ENCODE data around the gene CELA3B.
"Not testable (repeated sequence)": the region's sequence is repeated elsewhere in the genome, so short reads cannot be mapped to it uniquely, and the experiment has no call there.

CELA3B gene

DNA sequence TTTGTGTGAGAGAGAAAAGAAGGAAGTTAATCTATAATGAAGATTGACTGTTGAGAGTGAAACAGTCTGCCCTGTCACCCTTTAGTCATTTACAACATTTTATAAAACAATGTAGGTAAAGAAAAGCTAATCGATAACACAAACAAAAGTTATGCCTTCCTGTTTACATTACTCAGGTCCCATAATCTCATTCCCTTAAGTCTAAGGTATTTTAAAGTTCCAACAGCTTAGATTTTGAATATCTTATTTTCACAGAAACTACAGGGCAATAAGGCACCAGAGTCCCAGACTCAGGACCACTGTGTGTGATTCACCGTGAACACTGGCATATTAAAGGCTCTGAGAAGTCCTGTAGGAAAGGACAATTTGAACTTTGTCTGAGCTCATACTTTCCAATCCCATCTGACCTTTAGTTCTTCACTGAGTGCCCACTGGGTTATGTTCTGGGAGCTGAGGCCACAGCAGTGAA, 3.8 kb upstream of the CELA3B start:
- H3K79me2 ChIP-seq; H3K9ac ChIP-seq; H3K27me3 ChIP-seq (ENCODE audit: control insufficient read depth, insufficient read depth, low read length); H3K4me2 ChIP-seq (ENCODE audit: low read length); H3K4me1 ChIP-seq; H3K27ac ChIP-seq; H3K4me3 ChIP-seq (ENCODE audit: low read depth, low read length); H3K36me3 ChIP-seq (ENCODE audit: control insufficient read depth, insufficient read depth, low read length); H2AFZ ChIP-seq; H3K9me3 ChIP-seq (ENCODE audit: control insufficient read depth, low read length): not testable (repeated sequence)

- not testable (repeated sequence) for H3K4me1 ChIP-seq; H3K4me2 ChIP-seq (ENCODE audit: low read length); H3K27me3 ChIP-seq (ENCODE audit: control insufficient read depth, insufficient read depth, low read length); H2AFZ ChIP-seq; H3K27ac ChIP-seq; H3K9me3 ChIP-seq (ENCODE audit: control insufficient read depth, low read length); H3K79me2 ChIP-seq; H3K9ac ChIP-seq; H3K36me3 ChIP-seq (ENCODE audit: control insufficient read depth, insufficient read depth, low read length); H3K4me3 ChIP-seq (ENCODE audit: low read depth, low read length)
These were observed 2.9 kb upstream of the CELA3B start for GRCh38 chr1:21973948-21974347.

GRCh38 chr1:21974699-21975098, 2.1 kb upstream of the CELA3B start:
- not testable (repeated sequence) for H3K4me1 ChIP-seq; H3K36me3 ChIP-seq (ENCODE audit: control insufficient read depth, insufficient read depth, low read length); H3K9ac ChIP-seq; H3K4me2 ChIP-seq (ENCODE audit: low read length); H2AFZ ChIP-seq; H3K27ac ChIP-seq; H3K27me3 ChIP-seq (ENCODE audit: control insufficient read depth, insufficient read depth, low read length); H3K4me3 ChIP-seq (ENCODE audit: low read depth, low read length); H3K9me3 ChIP-seq (ENCODE audit: control insufficient read depth, low read length); H3K79me2 ChIP-seq

GRCh38 chr1:21975296-21975695, 1.5 kb upstream of the CELA3B start:
- not testable (repeated sequence) for H3K9ac ChIP-seq; H3K9me3 ChIP-seq (ENCODE audit: control insufficient read depth, low read length); H3K79me2 ChIP-seq; H3K36me3 ChIP-seq (ENCODE audit: control insufficient read depth, insufficient read depth, low read length); H3K4me1 ChIP-seq; H3K4me2 ChIP-seq (ENCODE audit: low read length); H3K4me3 ChIP-seq (ENCODE audit: low read depth, low read length); H3K27ac ChIP-seq; H3K27me3 ChIP-seq (ENCODE audit: control insufficient read depth, insufficient read depth, low read length); H2AFZ ChIP-seq

DNA sequence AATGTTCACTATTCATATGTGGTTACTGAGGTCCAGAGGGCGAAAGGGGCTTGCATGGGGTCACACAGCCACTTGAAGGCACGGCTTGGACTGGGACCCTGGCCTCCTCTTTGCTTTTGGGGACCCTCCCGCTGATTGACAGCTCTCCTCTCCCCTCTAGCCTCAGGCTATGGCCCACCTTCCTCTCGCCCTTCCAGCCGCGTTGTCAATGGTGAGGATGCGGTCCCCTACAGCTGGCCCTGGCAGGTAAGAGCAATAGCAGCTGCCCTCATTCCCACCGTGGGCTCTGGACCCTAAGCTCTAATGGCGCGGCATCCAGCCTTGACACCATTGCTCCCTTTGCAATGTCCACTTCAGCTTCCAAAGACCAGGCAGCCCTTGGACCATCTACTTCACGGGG, 1.4 kb downstream of the CELA3B start:
- not testable (repeated sequence) for H3K79me2 ChIP-seq; H3K4me1 ChIP-seq; H3K9me3 ChIP-seq (ENCODE audit: control insufficient read depth, low read length); H3K27me3 ChIP-seq (ENCODE audit: control insufficient read depth, insufficient read depth, low read length); H3K27ac ChIP-seq; H3K9ac ChIP-seq; H3K4me2 ChIP-seq (ENCODE audit: low read length); H3K36me3 ChIP-seq (ENCODE audit: control insufficient read depth, insufficient read depth, low read length); H3K4me3 ChIP-seq (ENCODE audit: low read depth, low read length); H2AFZ ChIP-seq

DNA sequence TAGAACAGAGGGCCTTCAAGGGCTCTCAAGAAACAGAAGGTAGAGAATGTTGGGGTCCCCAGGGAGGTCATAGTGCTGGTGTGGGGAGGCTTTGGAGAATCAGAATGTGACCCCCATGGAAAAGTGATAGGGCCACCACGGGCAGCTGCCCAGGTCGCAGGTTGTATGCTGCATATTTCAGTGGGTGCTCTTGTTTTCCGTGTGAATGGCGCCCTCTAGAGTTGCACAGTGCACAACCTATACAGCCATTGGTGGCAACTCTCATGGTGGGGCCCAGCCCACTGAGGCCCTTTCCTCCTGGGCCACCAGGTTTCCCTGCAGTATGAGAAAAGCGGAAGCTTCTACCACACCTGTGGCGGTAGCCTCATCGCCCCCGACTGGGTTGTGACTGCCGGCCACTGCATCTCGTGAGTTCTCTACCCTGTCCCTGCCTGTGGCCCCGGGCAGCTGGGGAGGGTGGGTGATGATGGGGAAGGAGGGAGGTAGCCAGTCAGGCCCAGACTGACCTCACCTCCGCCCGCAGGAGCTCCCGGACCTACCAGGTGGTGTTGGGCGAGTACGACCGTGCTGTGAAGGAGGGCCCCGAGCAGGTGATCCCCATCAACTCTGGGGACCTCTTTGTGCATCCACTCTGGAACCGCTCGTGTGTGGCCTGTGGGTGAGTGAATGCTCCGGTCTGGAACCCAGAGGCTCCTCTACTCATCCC, 3.8 kb downstream of the CELA3B start:
- not testable (repeated sequence) for H3K4me2 ChIP-seq (ENCODE audit: low read length); H3K27ac ChIP-seq; H3K4me3 ChIP-seq (ENCODE audit: low read depth, low read length)

GRCh38 chr1:21981253-21981652, 4.4 kb downstream of the CELA3B start:
- not testable (repeated sequence) for H3K36me3 ChIP-seq (ENCODE audit: control insufficient read depth, insufficient read depth, low read length); H3K79me2 ChIP-seq; H3K9me3 ChIP-seq (ENCODE audit: control insufficient read depth, low read length); H3K4me2 ChIP-seq (ENCODE audit: low read length); H3K4me1 ChIP-seq; H3K9ac ChIP-seq; H3K27ac ChIP-seq; H3K4me3 ChIP-seq (ENCODE audit: low read depth, low read length); H3K27me3 ChIP-seq (ENCODE audit: control insufficient read depth, insufficient read depth, low read length); H2AFZ ChIP-seq

More for the DNA sequence above, 3.8 kb downstream of the CELA3B start:
- H3K9me3 ChIP-seq (ENCODE audit: control insufficient read depth, low read length); H3K36me3 ChIP-seq (ENCODE audit: control insufficient read depth, insufficient read depth, low read length); H2AFZ ChIP-seq; H3K27me3 ChIP-seq (ENCODE audit: control insufficient read depth, insufficient read depth, low read length); H3K79me2 ChIP-seq; H3K9ac ChIP-seq; H3K4me1 ChIP-seq: not testable (repeated sequence)

DNA sequence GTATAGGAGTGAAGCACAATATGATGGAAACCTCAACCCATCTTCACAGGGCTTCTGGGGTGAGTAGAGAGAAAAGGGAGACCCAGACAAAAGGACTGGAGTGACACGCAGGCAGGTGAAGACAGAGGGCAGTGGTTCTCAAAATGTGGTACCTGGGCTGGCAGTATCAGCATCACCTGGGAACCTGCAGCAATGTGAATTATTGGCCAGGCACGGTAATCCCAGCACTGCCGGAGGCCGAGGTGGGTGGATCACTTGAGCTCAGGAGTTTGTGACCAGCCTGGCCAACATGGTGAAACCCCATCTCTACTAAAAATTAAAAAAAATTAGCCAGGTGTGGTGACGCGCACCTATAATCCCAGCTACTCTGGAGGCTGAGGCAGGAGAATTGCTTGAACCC, 5.3 kb downstream of the CELA3B start:
- not testable (repeated sequence) for H3K9ac ChIP-seq; H3K4me3 ChIP-seq (ENCODE audit: low read depth, low read length); H3K27me3 ChIP-seq (ENCODE audit: control insufficient read depth, insufficient read depth, low read length); H2AFZ ChIP-seq; H3K79me2 ChIP-seq; H3K4me2 ChIP-seq (ENCODE audit: low read length); H3K9me3 ChIP-seq (ENCODE audit: control insufficient read depth, low read length); H3K27ac ChIP-seq; H3K4me1 ChIP-seq; H3K36me3 ChIP-seq (ENCODE audit: control insufficient read depth, insufficient read depth, low read length)

GRCh38 chr1:21983539-21983938, 6.7 kb downstream of the CELA3B start:
- H3K9ac ChIP-seq; H3K27me3 ChIP-seq (ENCODE audit: control insufficient read depth, insufficient read depth, low read length); H3K36me3 ChIP-seq (ENCODE audit: control insufficient read depth, insufficient read depth, low read length); H2AFZ ChIP-seq; H3K79me2 ChIP-seq; H3K27ac ChIP-seq; H3K4me1 ChIP-seq; H3K9me3 ChIP-seq (ENCODE audit: control insufficient read depth, low read length); H3K4me3 ChIP-seq (ENCODE audit: low read depth, low read length); H3K4me2 ChIP-seq (ENCODE audit: low read length): not testable (repeated sequence)

- H2AFZ ChIP-seq; H3K27ac ChIP-seq; H3K4me1 ChIP-seq; H3K4me3 ChIP-seq (ENCODE audit: low read depth, low read length); H3K9me3 ChIP-seq (ENCODE audit: control insufficient read depth, low read length); H3K36me3 ChIP-seq (ENCODE audit: control insufficient read depth, insufficient read depth, low read length); H3K79me2 ChIP-seq; H3K9ac ChIP-seq; H3K27me3 ChIP-seq (ENCODE audit: control insufficient read depth, insufficient read depth, low read length); H3K4me2 ChIP-seq (ENCODE audit: low read length): not testable (repeated sequence)
These were observed 9.1 kb downstream of the CELA3B start for GRCh38 chr1:21985893-21986292.

GRCh38 chr1:21986386-21986785, 9.6 kb downstream of the CELA3B start:
- H3K27me3 ChIP-seq (ENCODE audit: control insufficient read depth, insufficient read depth, low read length); H3K4me1 ChIP-seq; H3K36me3 ChIP-seq (ENCODE audit: control insufficient read depth, insufficient read depth, low read length); H3K9ac ChIP-seq; H3K4me2 ChIP-seq (ENCODE audit: low read length); H3K79me2 ChIP-seq; H3K27ac ChIP-seq; H3K9me3 ChIP-seq (ENCODE audit: control insufficient read depth, low read length); H3K4me3 ChIP-seq (ENCODE audit: low read depth, low read length); H2AFZ ChIP-seq: not testable (repeated sequence)

Data from parathyroid adenoma (tissue), 2 donors.